Liver (tissue), 9 donors: ENCODE measurements around the gene ATP12A. TPM values are rescaled to one million over a fixed set of nuclear protein-coding genes. Genes with fewer than 3 reads are reported as not detected.

Experiments
- DNase-seq: peaks from one replicate; pipeline ENCODE4 v3.0.0-alpha.2; 2017; ENCODE audit warnings: low spot score
- H3K27ac ChIP-seq, 2 donors: one replicate each; pipeline ENCODE4 v1.7.0; 2013; ENCODE audit warnings: inconsistent platforms in 2 of 2, low read length in 2 of 2, control low read depth in 1 of 2, low read depth in 1 of 2, mild to moderate bottlenecking in 1 of 2
- H3K27me3 ChIP-seq, 4 donors: one replicate each; pipeline versions ENCODE4 v1.6.1 to v1.7.0; 2013; ENCODE audit warnings: low read length in 3 of 4, inconsistent platforms in 1 of 4, mild to moderate bottlenecking in 1 of 4, moderate library complexity in 1 of 4; ENCODE audit not compliant: control insufficient read depth in 4 of 4, insufficient read depth in 4 of 4
- H3K36me3 ChIP-seq, 4 donors: one replicate each; pipeline versions ENCODE4 v1.6.1 to v1.7.0; 2013; ENCODE audit warnings: low read length in 3 of 4, mild to moderate bottlenecking in 3 of 4, low read depth in 1 of 4, moderate library complexity in 1 of 4; ENCODE audit not compliant: control insufficient read depth in 4 of 4, insufficient read depth in 3 of 4
- H3K4me1 ChIP-seq, 4 donors: one replicate each; pipeline versions ENCODE4 v1.6.1 to v1.7.0; 2013; ENCODE audit warnings: low read length in 3 of 4, mild to moderate bottlenecking in 3 of 4, moderate library complexity in 1 of 4; ENCODE audit not compliant: control insufficient read depth in 4 of 4, insufficient read depth in 4 of 4
- H3K4me3 ChIP-seq, 3 donors: one replicate each; pipeline versions ENCODE4 v1.6.1 to v1.7.0; 2013; ENCODE audit warnings: low read length in 3 of 3, control low read depth in 1 of 3, low read depth in 1 of 3, mild to moderate bottlenecking in 1 of 3
- H3K9ac ChIP-seq, 2 donors: one replicate each; pipeline ENCODE4 v1.7.0; 2013; ENCODE audit warnings: low read length in 2 of 2, mild to moderate bottlenecking in 2 of 2, moderate library complexity in 2 of 2, control low read depth in 1 of 2, low read depth in 1 of 2
- H3K9me3 ChIP-seq, 4 donors: one replicate each; pipeline versions ENCODE4 v1.6.1 to v1.7.0; 2013; ENCODE audit warnings: low read length in 3 of 4; ENCODE audit not compliant: control insufficient read depth in 4 of 4
- ATF3 ChIP-seq: IDR thresholded peaks from 2 replicates; pipeline ENCODE4 v1.6.1; 2016; ENCODE audit warnings: antibody characterized with exemption
- CTCF ChIP-seq: fragments of 150-350 bp; IDR thresholded peaks from 2 replicates; pipeline ENCODE4 v1.5.1; 2017; ENCODE audit warnings: improper control_type of control experiment, low read depth, low read length; ENCODE audit not compliant: missing input control
- FOXA1 ChIP-seq: IDR thresholded peaks from 2 replicates; pipeline ENCODE4 v1.6.1; 2016; ENCODE audit warnings: antibody characterized with exemption
- GABPA ChIP-seq, 2 donors: IDR thresholded peaks in 1 of 2; conservative IDR thresholded peaks in 1 of 2; 2 replicates each; pipeline ENCODE4 v1.6.1; 2016; ENCODE audit warnings: antibody characterized with exemption in 2 of 2, mild to moderate bottlenecking in 1 of 2, moderate library complexity in 1 of 2
- HNF4G ChIP-seq: IDR thresholded peaks from 2 replicates; pipeline ENCODE4 v1.6.1; 2016; ENCODE audit warnings: antibody characterized with exemption
- MAX ChIP-seq: IDR thresholded peaks from 2 replicates; pipeline ENCODE4 v1.6.1; 2016; ENCODE audit warnings: antibody characterized with exemption
- RAD21 ChIP-seq, 2 donors: IDR thresholded peaks; 2 replicates each; pipeline ENCODE4 v1.6.1; 2016; ENCODE audit warnings: antibody characterized with exemption in 2 of 2, mild to moderate bottlenecking in 2 of 2
- REST ChIP-seq: IDR thresholded peaks from 2 replicates; pipeline ENCODE4 v1.6.1; 2016; ENCODE audit warnings: antibody characterized with exemption, mild to moderate bottlenecking
- RXRA ChIP-seq, 2 donors: IDR thresholded peaks; 2 replicates each; pipeline ENCODE4 v1.6.1; 2017 to 2018; ENCODE audit warnings: antibody characterized with exemption in 2 of 2, mild to moderate bottlenecking in 1 of 2
- SP1 ChIP-seq: IDR thresholded peaks from 2 replicates; pipeline ENCODE4 v1.6.1; 2018; ENCODE audit warnings: antibody characterized with exemption, mild to moderate bottlenecking
- TAF1 ChIP-seq: conservative IDR thresholded peaks from 2 replicates; pipeline ENCODE4 v1.6.1; 2016; ENCODE audit warnings: antibody characterized with exemption, mild to moderate bottlenecking
- YY1 ChIP-seq: IDR thresholded peaks from 2 replicates; pipeline ENCODE4 v1.6.1; 2016; ENCODE audit warnings: antibody characterized with exemption, mild to moderate bottlenecking
- ZBTB33 ChIP-seq: IDR thresholded peaks from 2 replicates; pipeline ENCODE4 v1.6.1; 2016; ENCODE audit warnings: antibody characterized with exemption
- WGBS: extraction: QIAGEN DNeasy Blood & Tissue Kit; methylation state at CpG from one replicate; pipeline ENCODE4 v1.1.7; 2013; 5-methylcytosine and 5-hydroxymethylcytosine counted together
- polyA plus RNA-seq, 2 donors: library from polyadenylated mRNA; stranded (reverse) in 1 of 2; unstranded in 1 of 2; fragments of 200-250 nt in 1 of 2; fragments of >200 nt in 1 of 2; fragmentation: Nextera tagmentation in 1 of 2; extraction: Ambion mirVana in 1 of 2; gene quantifications; one replicate each; pipeline versions ENCODE4 v1.2.1 to v1.2.3, GENCODE V29; 2013 to 2015
- total RNA-seq, 2 donors: library from RNA; depleted of rRNA; stranded (reverse); fragments of >200 nt; gene quantifications; one replicate each; pipeline ENCODE4 v1.2.3, GENCODE V29; 2014
- donor health status: healthy.
- donor health status: healthy.
- donor health status: healthy.
- donor health status: healthy.
- donor health status: healthy.

Gene ATP12A
- total and polyA plus RNA-seq, 4 donors: under 0.01 TPM; not detected in 3

GRCh38 chr13:24654741-24655140 lies 25.5 kb upstream of the ATP12A start:
- H3K27ac ChIP-seq: no peak overlapping the region
- no peak for TF ChIP-seq RXRA (IDR thresholded peaks at IDR 0.05)
- no peak for TF ChIP-seq GABPA (IDR thresholded peaks at IDR 0.05 in 1 of 2, conservative IDR thresholded peaks at IDR 0.05 in 1 of 2)
- TF ChIP-seq ZBTB33: no peak
- no peak for TF ChIP-seq ATF3
- no peak for TF ChIP-seq RAD21 (IDR thresholded peaks at IDR 0.05)
- TF ChIP-seq SP1: no peak
- peaks cover 0 to 4% (median 0%) of the 10 kb centered on the region in 4 donors for H3K27me3 ChIP-seq
- H3K4me1 ChIP-seq: no peaks in the 10 kb centered on the region
- H3K9ac ChIP-seq: no peak overlapping the region
- no peaks in the 10 kb centered on the region for H3K36me3 ChIP-seq
- WGBS: 87% methylated on average over 7 of the region's 7 CpGs
- DNase-seq: no peak
- H3K9me3 ChIP-seq: no peaks in the 10 kb centered on the region
- no peak overlapping the region for H3K4me3 ChIP-seq

GRCh38 chr13:24659239-24659638 lies 21.0 kb upstream of the ATP12A start:
- Histone ChIP-seq H3K9ac (no peak overlapping the region), H3K9me3 (no peaks in the 10 kb centered on the region), H3K27ac (no peak overlapping the region), H3K4me1 (no peaks in the 10 kb centered on the region), H3K36me3 (no peaks in the 10 kb centered on the region), H3K4me3 (no peak overlapping the region), H3K27me3 (peaks cover 0 to 2% (median 0%) of the 10 kb centered on the region in 4 donors)
- TF ChIP-seq TAF1 (no peak), HNF4G (no peak), RAD21 (IDR thresholded peaks at IDR 0.05) (no peak), ZBTB33 (no peak), MAX (no peak), FOXA1 (no peak)
- 25% methylated on average over 3 of the region's 3 CpGs for WGBS
- DNase-seq: no peak

GRCh38 chr13:24660023-24660741 lies 20.0 kb upstream of the ATP12A start:
- Histone ChIP-seq H3K36me3 (no peaks in the 10 kb centered on the region), H3K27me3 (no peaks in the 10 kb centered on the region), H3K27ac (no peak overlapping the region), H3K4me3 (no peak overlapping the region), H3K4me1 (no peaks in the 10 kb centered on the region), H3K9me3 (no peaks in the 10 kb centered on the region), H3K9ac (no peak overlapping the region)
- WGBS: 33% methylated on average over 4 of the region's 4 CpGs
- DNase-seq: no peak
- TF ChIP-seq TAF1: no peak
- no peak for TF ChIP-seq ZBTB33
- TF ChIP-seq MAX: no peak
- no peak for TF ChIP-seq CTCF
- TF ChIP-seq FOXA1: no peak
- no peak for TF ChIP-seq REST
- no peak for TF ChIP-seq GABPA (IDR thresholded peaks at IDR 0.05 in 1 of 2, conservative IDR thresholded peaks at IDR 0.05 in 1 of 2)
- TF ChIP-seq YY1: no peak
